Esophagus muscularis mucosa (tissue), 4 donors: ENCODE results near the gene CCBE1. TPM values are rescaled to one million over a fixed set of nuclear protein-coding genes. Genes with fewer than 3 reads are reported as not detected.

Experiments
- DNase-seq: peaks from one replicate; pipeline ENCODE4 v3.0.0-alpha.2; 2017; ENCODE audit errors: extremely low spot score
- H3K27ac ChIP-seq, 4 donors: fragments of 200-600 bp; sonication (generic); replicated peaks in 1 of 4; 1 replicate in 3 of 4; 2 replicates in 1 of 4; pipeline ENCODE4 v1.5.1; 2016 to 2019; ENCODE audit warnings: mild to moderate bottlenecking in 1 of 4
- H3K27me3 ChIP-seq, 4 donors: fragments of 200-600 bp; sonication (generic); one replicate each; pipeline versions ENCODE4 v1.5.1 to v1.6.0; 2016 to 2019
- H3K36me3 ChIP-seq, 4 donors: fragments of 200-600 bp; sonication (generic); one replicate each; pipeline ENCODE4 v1.5.1; 2016 to 2019
- H3K4me1 ChIP-seq, 4 donors: fragments of 200-600 bp; sonication (generic); one replicate each; pipeline ENCODE4 v1.5.1; 2016 to 2019
- H3K4me3 ChIP-seq, 4 donors: fragments of 200-600 bp; sonication (generic); 1 replicate in 2 of 4; 2 replicates in 2 of 4; pipeline ENCODE4 v1.5.1; 2016 to 2019; ENCODE audit warnings: mild to moderate bottlenecking in 4 of 4, moderate library complexity in 1 of 4
- H3K9me3 ChIP-seq, 4 donors: fragments of 200-600 bp; sonication (generic); 1 replicate in 3 of 4; 2 replicates in 1 of 4; pipeline ENCODE4 v1.5.1; 2016 to 2019
- CTCF ChIP-seq, 3 experiments: fragments of 200-600 bp in 2 of 3; fragments of 450-650 bp in 1 of 3; sonication (generic) in 2 of 3; IDR thresholded peaks; one replicate each; pipeline ENCODE4 v1.5.1; 2017 to 2019; ENCODE audit warnings: antibody characterized with exemption in 3 of 3, mild to moderate bottlenecking in 2 of 3, moderate library complexity in 1 of 3
- EP300 ChIP-seq: sonication (generic); formaldehyde crosslinking; IDR thresholded peaks from one replicate; pipeline ENCODE4 v1.6.1; 2017; ENCODE audit warnings: antibody characterized with exemption
- POLR2A ChIP-seq: fragments of 450-650 bp; IDR thresholded peaks from one replicate; pipeline ENCODE4 v1.6.1; 2017; ENCODE audit warnings: antibody characterized with exemption, moderate library complexity, mild to moderate bottlenecking, low read depth
- POLR2AphosphoS5 ChIP-seq, 2 donors: sonication (generic); formaldehyde crosslinking; IDR thresholded peaks; one replicate each; pipeline ENCODE4 v1.6.1; 2017; ENCODE audit warnings: antibody characterized with exemption in 2 of 2
- WGBS: methylation state at CpG from one replicate; pipeline ENCODE4 v1.1.5; 2018; 5-methylcytosine and 5-hydroxymethylcytosine counted together
- intact Hi-C: fragments of 100-400 bp; cut with DNase I; formaldehyde crosslinking; loops from one replicate; pipeline ENCODE4 v1.15.1; 2023
- total RNA-seq, 4 donors: library from RNA; depleted of rRNA; stranded (reverse); fragments of >200 nt; gene quantifications; one replicate each; pipeline versions ENCODE4 v1.1.0 to v1.2.1, GENCODE V29; 2016

The CCBE1 gene
- total RNA-seq, 4 donors from 2014 or later, result 1.6 to 11.1 (median 2.7) TPM

DNA sequence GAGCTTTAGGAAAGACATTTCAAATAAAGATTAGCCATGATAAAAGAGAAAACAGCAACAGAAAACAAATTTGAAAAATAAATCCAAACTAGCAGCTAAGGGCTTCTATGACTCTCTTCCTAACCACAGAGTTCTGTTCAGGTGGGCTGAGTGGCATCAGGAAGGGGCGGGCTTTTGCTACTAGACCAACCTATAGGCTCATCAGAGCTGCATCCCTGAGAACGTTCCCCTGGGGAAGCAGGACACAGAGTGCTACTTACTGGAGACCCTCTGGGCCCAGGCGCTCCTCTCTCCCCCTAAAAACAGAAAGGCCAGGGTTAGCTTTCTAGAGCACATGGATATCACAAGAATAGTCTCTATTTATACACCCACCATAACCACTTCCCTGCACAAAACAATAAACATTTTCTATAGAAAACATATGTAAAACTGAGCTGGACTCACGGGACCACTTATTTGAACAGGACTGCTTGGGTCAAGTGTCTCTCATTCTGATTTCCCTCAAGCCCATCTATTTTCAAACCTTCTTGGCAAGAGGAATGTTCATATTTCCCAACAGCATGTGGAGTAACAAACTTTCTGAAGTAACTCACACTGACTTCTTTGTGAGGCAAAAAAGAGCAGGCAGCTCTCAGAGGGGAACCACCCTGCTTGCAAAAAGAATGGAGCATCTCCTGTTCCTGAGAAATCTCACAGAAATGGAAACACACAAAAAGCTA is 259.2 kb downstream of the CCBE1 start:
- no peak overlapping the region for H3K27ac ChIP-seq
- WGBS, result 66% methylated on average over 4 of the region's 4 CpGs
- no peaks in the 10 kb centered on the region for H3K36me3 ChIP-seq
- H3K9me3 ChIP-seq, result no peaks in the 10 kb centered on the region
- no peak overlapping the region for H3K4me3 ChIP-seq
- no peaks in the 10 kb centered on the region for H3K4me1 ChIP-seq
- DNase-seq, result no peak
- TF ChIP-seq CTCF (IDR thresholded peaks at IDR 0.05), result no peak
- no peak for TF ChIP-seq POLR2A
- no peak for TF ChIP-seq POLR2AphosphoS5 (IDR thresholded peaks at IDR 0.05)
- no peak for TF ChIP-seq EP300
- no peaks in the 10 kb centered on the region for H3K27me3 ChIP-seq
- intact Hi-C loops, result no loop called here

- H3K4me1 ChIP-seq, result no peaks in the 10 kb centered on the region
- WGBS, result 59% methylated on average over 5 of the region's 5 CpGs
- no peak for DNase-seq
- no peaks in the 10 kb centered on the region for H3K9me3 ChIP-seq
- H3K36me3 ChIP-seq, result no peaks in the 10 kb centered on the region
- intact Hi-C loops, result no loop called here
- no peak overlapping the region for H3K4me3 ChIP-seq
- H3K27ac ChIP-seq, result no peak overlapping the region
- no peak for TF ChIP-seq POLR2AphosphoS5 (IDR thresholded peaks at IDR 0.05)
- H3K27me3 ChIP-seq, result no peaks in the 10 kb centered on the region
These were observed 264.2 kb downstream of the CCBE1 start for GRCh38 chr18:59432803-59433597.

- 67% methylated on average over 1 of the region's 1 CpG for WGBS
- Histone ChIP-seq H3K9me3 (no peaks in the 10 kb centered on the region), H3K4me3 (no peak overlapping the region), H3K4me1 (no peaks in the 10 kb centered on the region), H3K27me3 (no peaks in the 10 kb centered on the region), H3K27ac (no peak overlapping the region), H3K36me3 (no peaks in the 10 kb centered on the region)
- no peak for TF ChIP-seq EP300
- no peak for TF ChIP-seq POLR2AphosphoS5 (IDR thresholded peaks at IDR 0.05)
- no peak for TF ChIP-seq POLR2A
- no peak for TF ChIP-seq CTCF (IDR thresholded peaks at IDR 0.05)
- intact Hi-C loops, result no loop called here
- no peak for DNase-seq
These were observed 266.1 kb downstream of the CCBE1 start for GRCh38 chr18:59431131-59431530.

DNA sequence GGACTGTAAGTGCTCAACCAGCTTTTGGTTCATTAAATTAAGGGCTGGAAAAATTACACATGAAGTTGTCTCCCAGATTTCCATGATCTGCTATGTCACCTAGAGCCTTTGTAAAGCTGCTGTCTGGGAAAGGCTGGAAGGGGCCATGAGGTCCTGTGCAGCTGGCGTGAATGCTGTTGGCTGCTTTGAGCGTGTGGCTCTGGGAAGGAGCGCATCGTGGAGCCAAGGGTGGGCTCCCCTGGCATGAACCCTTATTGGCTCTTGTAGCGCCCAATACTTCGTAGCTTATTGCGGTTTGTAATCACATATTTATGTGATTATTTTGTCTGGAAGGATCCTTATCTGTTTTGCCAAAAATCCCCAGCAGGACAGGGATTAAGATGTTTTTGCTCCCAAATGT is 267.6 kb downstream of the CCBE1 start:
- no peaks in the 10 kb centered on the region for H3K4me1 ChIP-seq
- H3K9me3 ChIP-seq, result no peaks in the 10 kb centered on the region
- DNase-seq, result no peak
- no peaks in the 10 kb centered on the region for H3K36me3 ChIP-seq
- H3K27ac ChIP-seq, result no peak overlapping the region
- H3K27me3 ChIP-seq, result no peaks in the 10 kb centered on the region
- 92% methylated on average over 7 of the region's 7 CpGs for WGBS
- no peak overlapping the region for H3K4me3 ChIP-seq
- no peak for TF ChIP-seq POLR2AphosphoS5 (IDR thresholded peaks at IDR 0.05)
- TF ChIP-seq EP300, result no peak
- no peak for TF ChIP-seq CTCF (IDR thresholded peaks at IDR 0.05)
- TF ChIP-seq POLR2A, result no peak
- intact Hi-C loops, result no loop called here

DNA sequence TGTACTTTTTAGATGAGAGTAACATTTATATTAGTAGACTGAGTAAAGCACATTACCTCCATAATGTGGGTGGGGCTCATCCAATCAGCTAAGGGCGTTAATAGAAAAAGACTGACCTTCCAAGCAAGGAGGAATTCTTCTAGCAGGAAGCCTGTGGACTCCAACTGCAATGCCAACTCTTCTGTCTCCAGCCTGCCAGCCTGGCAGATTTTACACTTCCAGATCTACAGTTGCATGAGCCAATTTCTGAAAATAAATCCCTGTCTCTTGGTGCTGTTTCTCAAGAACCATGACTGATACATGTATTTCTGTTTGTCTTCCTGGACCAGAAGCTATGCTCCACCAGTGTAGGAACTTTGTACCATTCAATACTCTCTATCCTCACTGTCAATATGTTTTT is 269.2 kb downstream of the CCBE1 start:
- Histone ChIP-seq H3K9me3 (no peaks in the 10 kb centered on the region), H3K4me1 (no peaks in the 10 kb centered on the region), H3K27ac (no peak overlapping the region), H3K4me3 (no peak overlapping the region), H3K27me3 (no peaks in the 10 kb centered on the region), H3K36me3 (no peaks in the 10 kb centered on the region)
- 82% methylated on average over 1 of the region's 1 CpG for WGBS
- DNase-seq, result no peak
- TF ChIP-seq POLR2AphosphoS5 (IDR thresholded peaks at IDR 0.05) (no peak), POLR2A (no peak)
- intact Hi-C loops, result no loop called here
